Memory B cell (primary cell): ENCODE measurements around the gene AFDN.

Experiments used
- ATAC-seq: fragments of 150-1000 bp; cut with Tn5 transposase; 2 replicates; pipeline ENCODE4 v1.10.0; 2021; ENCODE audit warnings: low read depth, mild to moderate bottlenecking, moderate library complexity
- DNase-seq, 2 donors: peaks; one replicate each; pipeline ENCODE4 v3.0.0; 2022; ENCODE audit warnings: low spot score in 2 of 2
- H3K27ac Mint-ChIP-seq: one replicate; pipeline ENCODE4 v1.8.0; 2022; ENCODE audit warnings: mild to moderate bottlenecking, moderate library complexity, mixed read lengths
- H3K27me3 Mint-ChIP-seq: one replicate; pipeline ENCODE4 v1.8.0; 2022; ENCODE audit warnings: mixed read lengths
- H3K36me3 Mint-ChIP-seq: one replicate; pipeline ENCODE4 v1.8.0; 2022; ENCODE audit warnings: mild to moderate bottlenecking, mixed read lengths
- H3K4me1 Mint-ChIP-seq: one replicate; pipeline ENCODE4 v1.8.0; 2022; ENCODE audit warnings: mixed read lengths
- H3K4me3 Mint-ChIP-seq: one replicate; pipeline ENCODE4 v1.8.0; 2022; ENCODE audit warnings: mild to moderate bottlenecking, moderate library complexity, mixed read lengths
- H3K9me3 Mint-ChIP-seq: one replicate; pipeline ENCODE4 v1.8.0; 2022; ENCODE audit warnings: mixed read lengths

AFDN gene

DNA sequence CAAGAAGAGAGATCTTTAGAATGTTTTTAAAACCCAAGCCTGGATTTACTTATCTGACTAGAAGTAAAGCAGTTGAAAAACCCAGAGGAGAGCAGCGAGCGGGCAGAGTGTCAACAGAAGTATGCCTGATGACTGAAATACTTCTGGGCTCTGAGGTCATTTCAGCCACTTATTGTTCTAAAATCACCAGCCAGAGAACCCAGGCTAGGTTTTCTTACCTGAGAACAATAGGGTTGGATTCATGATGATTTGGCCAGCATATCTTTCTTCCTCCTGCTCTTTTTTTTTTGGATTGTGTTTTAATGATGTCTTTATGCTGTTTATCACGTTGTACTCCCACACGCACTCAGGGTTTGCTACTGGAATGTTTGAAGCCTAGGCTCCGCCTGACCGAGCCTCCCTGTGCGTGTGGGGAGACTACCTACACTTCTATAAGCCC, 107.7 kb downstream of the AFDN start:
- ATAC-seq (no peak), DNase-seq (no peak)
- H3K27me3 Mint-ChIP-seq, result no peaks in the 10 kb centered on the region
- no peak overlapping the region for H3K27ac Mint-ChIP-seq
- peaks cover 4% of the 10 kb centered on the region for H3K4me1 Mint-ChIP-seq
- H3K4me3 Mint-ChIP-seq, result no peak overlapping the region
- H3K36me3 Mint-ChIP-seq, result peaks cover 24% of the 10 kb centered on the region
- H3K9me3 Mint-ChIP-seq, result no peaks in the 10 kb centered on the region

DNA sequence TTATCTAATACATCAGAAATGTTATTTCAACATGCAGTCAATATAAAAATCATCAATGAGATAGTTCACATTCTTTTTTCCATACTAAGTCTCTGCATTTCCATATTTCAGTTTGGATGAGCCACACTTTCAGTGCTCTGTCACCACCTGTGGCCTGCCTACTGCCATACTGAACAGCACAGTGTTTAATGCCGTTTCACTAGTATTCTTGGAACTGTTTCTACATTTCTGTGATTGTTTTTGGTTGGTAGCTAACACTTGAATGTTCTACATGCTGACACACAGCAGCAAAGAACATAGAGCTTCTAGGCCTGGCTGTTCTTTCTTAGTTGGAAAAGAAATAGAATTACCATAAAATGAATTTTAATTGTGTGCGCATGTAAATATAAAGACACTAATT, 109.3 kb downstream of the AFDN start:
- DNase-seq (no peak), ATAC-seq (no peak)
- H3K4me1 Mint-ChIP-seq, result peaks cover 4% of the 10 kb centered on the region
- no peaks in the 10 kb centered on the region for H3K9me3 Mint-ChIP-seq
- H3K36me3 Mint-ChIP-seq, result peaks cover 19% of the 10 kb centered on the region
- no peaks in the 10 kb centered on the region for H3K27me3 Mint-ChIP-seq
- no peak overlapping the region for H3K4me3 Mint-ChIP-seq
- H3K27ac Mint-ChIP-seq, result no peak overlapping the region

- Mint-ChIP-seq H3K4me1 (peaks cover 4% of the 10 kb centered on the region), H3K4me3 (no peak overlapping the region), H3K36me3 (peaks cover 18% of the 10 kb centered on the region), H3K9me3 (no peaks in the 10 kb centered on the region), H3K27me3 (no peaks in the 10 kb centered on the region), H3K27ac (no peak overlapping the region)
- ATAC-seq, result no peak
- no peak for DNase-seq
Measured at GRCh38 chr6:167937301-167937700, 110.6 kb downstream of the AFDN start.

DNA sequence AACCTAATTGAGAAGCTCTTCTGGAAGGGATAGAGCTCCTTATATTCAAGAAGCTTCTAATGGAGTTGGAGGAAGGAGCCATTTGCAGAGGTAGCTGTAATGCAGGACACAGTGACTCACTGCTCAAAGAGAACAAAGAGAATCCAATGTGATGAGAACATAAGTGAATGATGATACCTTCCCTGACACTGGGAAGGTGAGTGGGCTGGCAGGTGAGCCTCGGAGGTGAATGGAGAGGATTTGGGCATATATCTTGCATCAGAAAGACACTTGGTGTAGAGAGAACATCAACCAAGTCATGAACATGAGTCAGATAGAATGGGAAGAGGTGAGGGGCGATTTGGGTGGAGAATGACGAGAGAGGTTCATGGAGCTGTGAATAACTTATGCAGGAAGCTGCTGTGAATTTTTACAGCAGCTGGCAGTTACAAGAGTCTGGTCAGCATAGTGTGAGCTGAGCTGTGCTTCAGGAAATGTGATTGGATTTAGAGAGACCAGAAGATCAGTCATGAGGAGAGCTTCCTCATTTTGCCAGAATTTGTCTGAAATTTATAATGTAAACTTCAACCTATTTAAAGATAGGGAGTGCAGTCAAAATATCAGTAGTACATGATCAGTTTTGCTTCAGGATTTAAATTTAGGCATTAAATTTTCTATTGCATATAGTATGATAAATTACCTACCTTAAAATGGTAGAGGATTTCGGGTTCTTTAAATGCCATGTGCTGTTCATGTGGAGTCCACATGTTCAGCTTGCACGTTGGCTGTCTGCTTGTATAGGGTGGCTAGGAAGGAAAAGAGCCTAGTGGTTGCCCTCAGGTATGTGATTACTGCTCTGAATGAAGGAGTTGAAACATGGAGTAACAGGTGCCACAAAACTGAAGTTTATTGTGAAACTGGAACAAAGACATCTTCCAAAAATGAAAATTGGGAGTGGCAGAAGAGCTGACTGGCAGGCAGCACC, 111.5 kb downstream of the AFDN start:
- Mint-ChIP-seq H3K27ac (no peak overlapping the region), H3K4me3 (no peak overlapping the region), H3K4me1 (peaks cover 4% of the 10 kb centered on the region), H3K9me3 (no peaks in the 10 kb centered on the region), H3K36me3 (peaks cover 14% of the 10 kb centered on the region), H3K27me3 (no peaks in the 10 kb centered on the region)
- DNase-seq (no peak), ATAC-seq (no peak)

- no peak overlapping the region for H3K27ac Mint-ChIP-seq
- DNase-seq (no peak), ATAC-seq (no peak)
- H3K9me3 Mint-ChIP-seq, result no peaks in the 10 kb centered on the region
- H3K4me1 Mint-ChIP-seq, result peaks cover 4% of the 10 kb centered on the region
- H3K27me3 Mint-ChIP-seq, result no peaks in the 10 kb centered on the region
- H3K36me3 Mint-ChIP-seq, result peaks cover 13% of the 10 kb centered on the region
- no peak overlapping the region for H3K4me3 Mint-ChIP-seq
Measured at GRCh38 chr6:167941822-167942221, 115.1 kb downstream of the AFDN start.

GRCh38 chr6:167944130-167944529, 117.4 kb downstream of the AFDN start:
- no peak for DNase-seq
- H3K4me1 Mint-ChIP-seq, result no peaks in the 10 kb centered on the region
- no peaks in the 10 kb centered on the region for H3K27me3 Mint-ChIP-seq
- H3K4me3 Mint-ChIP-seq, result no peak overlapping the region
- no peak overlapping the region for H3K27ac Mint-ChIP-seq
- H3K9me3 Mint-ChIP-seq, result no peaks in the 10 kb centered on the region
- no peak for ATAC-seq
- peaks cover 21% of the 10 kb centered on the region for H3K36me3 Mint-ChIP-seq

DNA sequence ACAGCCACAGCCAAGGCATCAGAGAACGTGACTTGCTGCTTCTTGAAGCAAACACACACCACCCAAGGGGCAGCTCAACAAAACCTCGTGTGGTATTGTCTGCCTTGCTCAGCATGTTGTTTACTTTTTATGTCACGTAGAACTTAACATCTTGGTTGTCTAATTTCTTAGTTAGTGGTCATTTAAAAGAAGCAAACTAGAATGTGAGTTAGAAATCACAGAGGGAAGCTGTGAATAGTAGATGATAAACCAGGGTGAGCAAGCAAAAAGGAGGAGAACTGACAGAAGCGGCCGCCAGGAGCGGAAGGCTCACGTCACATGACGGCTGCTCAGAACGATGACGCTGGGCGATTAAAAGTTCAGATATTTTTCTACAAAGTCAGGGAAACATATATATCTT, 119.3 kb downstream of the AFDN start:
- ATAC-seq, result no peak
- H3K36me3 Mint-ChIP-seq, result peaks cover 26% of the 10 kb centered on the region
- no peak overlapping the region for H3K4me3 Mint-ChIP-seq
- no peaks in the 10 kb centered on the region for H3K4me1 Mint-ChIP-seq
- no peak overlapping the region for H3K27ac Mint-ChIP-seq
- no peaks in the 10 kb centered on the region for H3K9me3 Mint-ChIP-seq
- H3K27me3 Mint-ChIP-seq, result no peaks in the 10 kb centered on the region
- DNase-seq, result no peak

- no peaks in the 10 kb centered on the region for H3K4me1 Mint-ChIP-seq
- H3K4me3 Mint-ChIP-seq, result no peak overlapping the region
- H3K27me3 Mint-ChIP-seq, result no peaks in the 10 kb centered on the region
- ATAC-seq (no peak), DNase-seq (no peak)
- H3K27ac Mint-ChIP-seq, result no peak overlapping the region
- peaks cover 30% of the 10 kb centered on the region for H3K36me3 Mint-ChIP-seq
- H3K9me3 Mint-ChIP-seq, result no peaks in the 10 kb centered on the region
Measured at GRCh38 chr6:167946604-167947003, 119.9 kb downstream of the AFDN start.

GRCh38 chr6:167947716-167948115, 121.0 kb downstream of the AFDN start:
- H3K4me3 Mint-ChIP-seq, result no peak overlapping the region
- DNase-seq, result no peak
- H3K9me3 Mint-ChIP-seq, result no peaks in the 10 kb centered on the region
- no peaks in the 10 kb centered on the region for H3K27me3 Mint-ChIP-seq
- no peak overlapping the region for H3K27ac Mint-ChIP-seq
- no peaks in the 10 kb centered on the region for H3K4me1 Mint-ChIP-seq
- H3K36me3 Mint-ChIP-seq, result peaks cover 34% of the 10 kb centered on the region
- ATAC-seq, result no peak

DNA sequence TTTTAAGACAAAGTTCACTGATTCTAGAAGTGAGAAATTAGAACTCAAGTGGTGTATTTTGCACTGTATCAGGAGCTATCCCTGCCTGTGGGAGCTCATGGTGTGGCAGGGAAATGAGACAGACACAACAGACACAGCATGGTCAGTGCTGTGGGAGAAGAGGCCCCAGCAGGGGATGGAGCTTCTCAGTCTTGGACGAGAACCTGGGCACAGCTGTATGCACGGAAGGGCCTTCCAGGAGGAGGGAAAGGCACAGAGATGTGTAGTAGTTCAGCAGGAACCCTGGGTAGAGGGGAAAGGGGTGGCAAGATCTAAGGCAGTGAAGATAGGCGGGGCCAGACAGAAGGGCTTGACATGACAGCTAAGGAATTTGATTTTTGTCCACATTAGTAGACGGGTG, 122.0 kb downstream of the AFDN start:
- H3K27me3 Mint-ChIP-seq, result no peaks in the 10 kb centered on the region
- ATAC-seq (no peak), DNase-seq (no peak)
- no peaks in the 10 kb centered on the region for H3K4me1 Mint-ChIP-seq
- no peaks in the 10 kb centered on the region for H3K9me3 Mint-ChIP-seq
- H3K36me3 Mint-ChIP-seq, result peaks cover 33% of the 10 kb centered on the region
- H3K27ac Mint-ChIP-seq, result no peak overlapping the region
- no peak overlapping the region for H3K4me3 Mint-ChIP-seq

GRCh38 chr6:167949121-167949684, 122.5 kb downstream of the AFDN start:
- no peak for ATAC-seq

GRCh38 chr6:167951781-167952511, 125.2 kb downstream of the AFDN start:
- Mint-ChIP-seq H3K27ac (no peak overlapping the region), H3K36me3 (peaks cover 40% of the 10 kb centered on the region), H3K4me1 (no peaks in the 10 kb centered on the region), H3K9me3 (no peaks in the 10 kb centered on the region), H3K27me3 (no peaks in the 10 kb centered on the region), H3K4me3 (no peak overlapping the region)
- ATAC-seq, result no peak
- no peak for DNase-seq

More at GRCh38 chr6:167949121-167949684, 122.5 kb downstream of the AFDN start:
- H3K9me3 Mint-ChIP-seq, result no peaks in the 10 kb centered on the region
- no peaks in the 10 kb centered on the region for H3K4me1 Mint-ChIP-seq
- no peak overlapping the region for H3K4me3 Mint-ChIP-seq
- no peaks in the 10 kb centered on the region for H3K27me3 Mint-ChIP-seq
- H3K27ac Mint-ChIP-seq, result no peak overlapping the region
- H3K36me3 Mint-ChIP-seq, result peaks cover 34% of the 10 kb centered on the region
- DNase-seq, result no peak

- no peak overlapping the region for H3K27ac Mint-ChIP-seq
- peaks cover 42% of the 10 kb centered on the region for H3K36me3 Mint-ChIP-seq
- no peaks in the 10 kb centered on the region for H3K4me1 Mint-ChIP-seq
- no peaks in the 10 kb centered on the region for H3K27me3 Mint-ChIP-seq
- DNase-seq, result no peak
- no peak for ATAC-seq
- no peaks in the 10 kb centered on the region for H3K9me3 Mint-ChIP-seq
- no peak overlapping the region for H3K4me3 Mint-ChIP-seq
Measured at GRCh38 chr6:167952512-167952859, 125.8 kb downstream of the AFDN start.

DNA sequence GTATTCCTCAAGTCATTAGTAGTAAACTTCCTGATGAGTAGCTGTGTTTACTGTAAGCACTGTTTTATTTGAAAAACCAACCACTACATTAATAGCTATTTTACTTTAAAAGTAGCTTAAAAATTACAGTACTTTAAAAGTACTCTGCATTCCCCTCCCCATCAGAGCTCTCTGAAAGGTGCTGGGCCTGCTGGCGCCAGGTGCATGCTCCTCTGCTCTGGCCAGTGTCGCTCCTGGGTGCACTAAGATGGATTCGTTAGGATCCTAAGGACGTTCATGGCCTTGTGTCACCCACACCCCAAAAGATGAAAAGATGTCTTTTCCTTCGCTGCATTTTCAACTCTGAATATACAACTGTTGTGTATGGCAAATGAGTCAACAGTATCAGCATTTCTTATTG, 126.8 kb downstream of the AFDN start:
- Mint-ChIP-seq H3K4me3 (no peak overlapping the region), H3K9me3 (no peaks in the 10 kb centered on the region), H3K27me3 (no peaks in the 10 kb centered on the region), H3K4me1 (no peaks in the 10 kb centered on the region), H3K36me3 (peaks cover 39% of the 10 kb centered on the region), H3K27ac (no peak overlapping the region)
- DNase-seq (no peak), ATAC-seq (no peak)
